Measurements from ENCODE around the gene GTF2F2.

Gene GTF2F2

GRCh38 chr13:45301263-45301662 lies 181.0 kb downstream of the GTF2F2 start:
- H3K27ac ChIP-seq: no peak overlapping the region
- peaks cover 4% of the 10 kb centered on the region for H3K9me3 ChIP-seq (ENCODE audit: severe bottlenecking)
- no peak overlapping the region for H3K4me3 ChIP-seq (ENCODE audit: low read depth, low read length)
- H3K36me3 ChIP-seq: no peaks in the 10 kb centered on the region
- TF ChIP-seq, protein P1, sequence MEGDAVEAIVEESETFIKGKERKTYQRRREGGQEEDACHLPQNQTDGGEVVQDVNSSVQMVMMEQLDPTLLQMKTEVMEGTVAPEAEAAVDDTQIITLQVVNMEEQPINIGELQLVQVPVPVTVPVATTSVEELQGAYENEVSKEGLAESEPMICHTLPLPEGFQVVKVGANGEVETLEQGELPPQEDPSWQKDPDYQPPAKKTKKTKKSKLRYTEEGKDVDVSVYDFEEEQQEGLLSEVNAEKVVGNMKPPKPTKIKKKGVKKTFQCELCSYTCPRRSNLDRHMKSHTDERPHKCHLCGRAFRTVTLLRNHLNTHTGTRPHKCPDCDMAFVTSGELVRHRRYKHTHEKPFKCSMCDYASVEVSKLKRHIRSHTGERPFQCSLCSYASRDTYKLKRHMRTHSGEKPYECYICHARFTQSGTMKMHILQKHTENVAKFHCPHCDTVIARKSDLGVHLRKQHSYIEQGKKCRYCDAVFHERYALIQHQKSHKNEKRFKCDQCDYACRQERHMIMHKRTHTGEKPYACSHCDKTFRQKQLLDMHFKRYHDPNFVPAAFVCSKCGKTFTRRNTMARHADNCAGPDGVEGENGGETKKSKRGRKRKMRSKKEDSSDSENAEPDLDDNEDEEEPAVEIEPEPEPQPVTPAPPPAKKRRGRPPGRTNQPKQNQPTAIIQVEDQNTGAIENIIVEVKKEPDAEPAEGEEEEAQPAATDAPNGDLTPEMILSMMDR (IDR thresholded peaks at IDR 0.05; ENCODE audit: low read depth, low read length): no peak
- H3K27me3 ChIP-seq (ENCODE audit: insufficient read depth, low read depth, severe bottlenecking): no peaks in the 10 kb centered on the region
- no peak for DNase-seq

- TF ChIP-seq, protein P1 (IDR thresholded peaks at IDR 0.05; ENCODE audit: low read depth, low read length): no peak
- Histone ChIP-seq H3K27me3 (ENCODE audit: insufficient read depth, low read depth, severe bottlenecking) (no peaks in the 10 kb centered on the region), H3K4me3 (ENCODE audit: low read depth, low read length) (no peak overlapping the region), H3K27ac (no peak overlapping the region), H3K36me3 (no peaks in the 10 kb centered on the region), H3K9me3 (ENCODE audit: severe bottlenecking) (peaks cover 4% of the 10 kb centered on the region)
- DNase-seq: no peak
Measured at GRCh38 chr13:45302507-45302906, 182.2 kb downstream of the GTF2F2 start.

DNA sequence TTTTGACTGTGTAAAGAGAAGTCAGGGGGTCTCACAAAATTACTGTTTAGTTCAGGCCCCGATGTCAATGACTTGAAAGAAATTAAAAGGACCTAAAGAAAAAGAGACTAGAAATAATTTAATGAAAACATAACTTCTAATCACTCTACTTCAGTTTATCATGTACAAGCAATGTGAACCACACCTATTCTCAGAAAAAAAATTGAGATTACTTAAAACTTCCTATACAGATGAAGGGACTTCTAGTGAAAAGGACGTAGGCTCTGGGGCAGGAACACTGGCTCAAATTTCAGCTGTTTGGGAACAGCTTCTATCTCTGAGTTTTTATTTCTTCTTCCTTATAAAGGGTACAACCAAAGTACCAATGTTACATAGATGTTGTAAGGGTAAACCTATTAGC lies 182.7 kb downstream of the GTF2F2 start:
- Histone ChIP-seq H3K9me3 (ENCODE audit: severe bottlenecking) (peaks cover 4% of the 10 kb centered on the region), H3K36me3 (no peaks in the 10 kb centered on the region), H3K27me3 (ENCODE audit: insufficient read depth, low read depth, severe bottlenecking) (no peaks in the 10 kb centered on the region), H3K4me3 (ENCODE audit: low read depth, low read length) (no peak overlapping the region), H3K27ac (no peak overlapping the region)
- DNase-seq: no peak
- TF ChIP-seq, protein P1 (IDR thresholded peaks at IDR 0.05; ENCODE audit: low read depth, low read length): no peak

- Histone ChIP-seq H3K4me3 (ENCODE audit: low read depth, low read length) (no peak overlapping the region), H3K27ac (no peak overlapping the region), H3K27me3 (ENCODE audit: insufficient read depth, low read depth, severe bottlenecking) (no peaks in the 10 kb centered on the region), H3K9me3 (ENCODE audit: severe bottlenecking) (peaks cover 4% of the 10 kb centered on the region), H3K36me3 (no peaks in the 10 kb centered on the region)
- no peak for DNase-seq
- TF ChIP-seq, protein P1 (IDR thresholded peaks at IDR 0.05; ENCODE audit: low read depth, low read length): no peak
Measured at GRCh38 chr13:45303866-45304265, 183.6 kb downstream of the GTF2F2 start.

DNA sequence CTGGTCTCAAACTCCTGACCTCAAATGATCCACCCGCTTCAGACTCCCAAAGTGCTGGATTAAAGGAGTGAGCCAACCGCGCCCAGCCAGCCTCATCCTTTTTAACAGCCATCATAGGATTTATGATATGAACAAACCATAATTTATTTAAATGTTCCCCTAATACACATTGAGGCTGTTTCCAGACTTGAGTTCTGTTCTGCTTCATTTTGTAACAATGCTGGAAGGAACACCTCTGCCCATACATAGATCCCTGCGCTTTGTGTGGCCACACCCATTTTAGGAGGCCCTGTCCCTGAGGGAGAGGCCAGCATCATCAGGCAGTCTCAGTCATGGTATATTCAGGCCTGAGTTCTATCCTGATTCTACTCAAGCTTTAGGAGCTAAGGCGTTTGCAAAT lies 184.8 kb downstream of the GTF2F2 start:
- Histone ChIP-seq H3K27ac (no peak overlapping the region), H3K27me3 (ENCODE audit: insufficient read depth, low read depth, severe bottlenecking) (no peaks in the 10 kb centered on the region), H3K36me3 (no peaks in the 10 kb centered on the region), H3K9me3 (ENCODE audit: severe bottlenecking) (peaks cover 4% of the 10 kb centered on the region), H3K4me3 (ENCODE audit: low read depth, low read length) (no peak overlapping the region)
- DNase-seq: no peak
- TF ChIP-seq, protein P1 (IDR thresholded peaks at IDR 0.05; ENCODE audit: low read depth, low read length): no peak

- no peak for DNase-seq
- TF ChIP-seq, protein P1 (IDR thresholded peaks at IDR 0.05; ENCODE audit: low read depth, low read length): no peak
- Histone ChIP-seq H3K27me3 (ENCODE audit: insufficient read depth, low read depth, severe bottlenecking) (no peaks in the 10 kb centered on the region), H3K9me3 (ENCODE audit: severe bottlenecking) (no peaks in the 10 kb centered on the region), H3K36me3 (no peaks in the 10 kb centered on the region), H3K27ac (no peak overlapping the region), H3K4me3 (ENCODE audit: low read depth, low read length) (no peak overlapping the region)
Measured at GRCh38 chr13:45306966-45307365, 186.7 kb downstream of the GTF2F2 start.

All from WERI-Rb-1 (cell line).